ENCODE data around the gene MAPK8. TPM values are rescaled to one million over a fixed set of nuclear protein-coding genes. Genes with fewer than 3 reads are reported as not detected.

MAPK8 gene
- total RNA-seq, 1 donor, result 39.1 TPM

DNA sequence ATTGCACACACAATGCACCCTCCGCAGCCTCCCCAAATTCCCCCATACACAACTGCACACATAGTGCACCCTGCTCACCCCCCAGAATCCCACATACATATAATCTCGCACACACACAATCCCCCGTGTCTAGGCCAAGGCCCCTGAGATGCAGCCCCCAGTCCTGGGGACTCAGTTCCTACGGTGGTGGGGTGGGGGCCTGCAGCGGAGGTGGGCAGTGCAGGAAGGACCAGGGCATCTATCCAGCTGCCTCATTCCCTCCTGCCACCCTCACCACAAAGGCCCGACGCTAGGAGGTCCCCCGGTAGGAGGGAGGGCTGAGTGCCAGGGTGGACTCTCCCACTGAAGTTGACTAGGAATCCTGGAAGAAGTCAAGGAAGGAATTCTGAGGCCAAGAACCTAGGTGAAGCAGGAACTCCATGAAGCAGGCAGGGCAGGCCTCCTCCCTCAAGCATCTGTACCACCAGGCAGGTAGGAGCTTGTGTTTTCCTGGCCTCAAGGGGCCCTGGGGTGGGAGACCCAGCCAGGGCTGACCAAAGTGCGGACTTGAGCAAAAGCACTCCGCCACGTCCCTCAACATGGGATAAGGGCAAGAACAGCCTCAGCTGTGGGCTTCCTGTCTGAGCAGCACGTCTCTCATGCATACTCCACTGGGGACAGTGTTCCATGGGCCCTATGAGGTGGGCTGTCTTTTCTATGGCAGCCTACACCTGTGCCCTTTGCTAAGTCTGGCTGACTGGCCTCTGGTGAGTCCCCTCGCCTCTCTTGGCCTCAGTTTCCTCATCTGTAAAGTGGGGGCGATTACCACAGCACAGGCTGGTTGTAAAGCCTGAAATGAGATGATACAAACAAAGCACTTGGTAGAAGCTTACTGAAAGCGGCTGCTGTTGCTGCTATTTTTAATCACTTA lies 145.7 kb downstream of the MAPK8 start:
- TF ChIP-seq, protein P1, sequence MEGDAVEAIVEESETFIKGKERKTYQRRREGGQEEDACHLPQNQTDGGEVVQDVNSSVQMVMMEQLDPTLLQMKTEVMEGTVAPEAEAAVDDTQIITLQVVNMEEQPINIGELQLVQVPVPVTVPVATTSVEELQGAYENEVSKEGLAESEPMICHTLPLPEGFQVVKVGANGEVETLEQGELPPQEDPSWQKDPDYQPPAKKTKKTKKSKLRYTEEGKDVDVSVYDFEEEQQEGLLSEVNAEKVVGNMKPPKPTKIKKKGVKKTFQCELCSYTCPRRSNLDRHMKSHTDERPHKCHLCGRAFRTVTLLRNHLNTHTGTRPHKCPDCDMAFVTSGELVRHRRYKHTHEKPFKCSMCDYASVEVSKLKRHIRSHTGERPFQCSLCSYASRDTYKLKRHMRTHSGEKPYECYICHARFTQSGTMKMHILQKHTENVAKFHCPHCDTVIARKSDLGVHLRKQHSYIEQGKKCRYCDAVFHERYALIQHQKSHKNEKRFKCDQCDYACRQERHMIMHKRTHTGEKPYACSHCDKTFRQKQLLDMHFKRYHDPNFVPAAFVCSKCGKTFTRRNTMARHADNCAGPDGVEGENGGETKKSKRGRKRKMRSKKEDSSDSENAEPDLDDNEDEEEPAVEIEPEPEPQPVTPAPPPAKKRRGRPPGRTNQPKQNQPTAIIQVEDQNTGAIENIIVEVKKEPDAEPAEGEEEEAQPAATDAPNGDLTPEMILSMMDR (IDR thresholded peaks at IDR 0.05; ENCODE audit: insufficient read depth, low read length), result no peak
- H3K4me3 ChIP-seq (ENCODE audit: low read depth, low read length), result no peak overlapping the region
- DNase-seq (ENCODE audit: low read depth), result no peak

DNA sequence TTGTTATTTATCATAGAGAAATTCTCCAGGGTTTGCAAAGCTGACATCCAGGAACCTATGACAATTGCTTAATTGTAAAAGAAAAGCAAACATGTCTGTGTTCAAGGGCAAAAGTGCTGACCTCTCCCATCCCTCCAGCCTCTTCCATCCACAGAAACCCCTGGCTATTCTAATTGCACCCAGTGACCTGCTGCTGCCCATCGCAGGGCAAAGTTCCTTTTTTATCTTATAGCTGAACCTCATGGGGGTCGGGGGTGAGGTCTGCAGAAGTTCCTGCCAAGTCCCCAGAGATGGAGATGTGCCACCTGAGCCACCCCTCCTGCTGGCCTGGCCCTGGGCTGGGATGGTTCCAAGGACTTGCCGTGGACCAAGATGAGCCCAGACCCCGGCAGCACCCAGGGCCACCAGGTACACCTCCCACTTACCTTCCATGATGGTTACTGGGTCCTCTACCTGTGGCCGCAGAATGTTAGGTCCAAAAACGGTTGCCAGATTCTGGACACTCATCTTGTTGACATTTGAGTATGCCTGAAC lies 146.5 kb downstream of the MAPK8 start:
- TF ChIP-seq, protein P1 (IDR thresholded peaks at IDR 0.05; ENCODE audit: insufficient read depth, low read length), result no peak
- no peak for DNase-seq (ENCODE audit: low read depth)
- no peak overlapping the region for H3K4me3 ChIP-seq (ENCODE audit: low read depth, low read length)

DNA sequence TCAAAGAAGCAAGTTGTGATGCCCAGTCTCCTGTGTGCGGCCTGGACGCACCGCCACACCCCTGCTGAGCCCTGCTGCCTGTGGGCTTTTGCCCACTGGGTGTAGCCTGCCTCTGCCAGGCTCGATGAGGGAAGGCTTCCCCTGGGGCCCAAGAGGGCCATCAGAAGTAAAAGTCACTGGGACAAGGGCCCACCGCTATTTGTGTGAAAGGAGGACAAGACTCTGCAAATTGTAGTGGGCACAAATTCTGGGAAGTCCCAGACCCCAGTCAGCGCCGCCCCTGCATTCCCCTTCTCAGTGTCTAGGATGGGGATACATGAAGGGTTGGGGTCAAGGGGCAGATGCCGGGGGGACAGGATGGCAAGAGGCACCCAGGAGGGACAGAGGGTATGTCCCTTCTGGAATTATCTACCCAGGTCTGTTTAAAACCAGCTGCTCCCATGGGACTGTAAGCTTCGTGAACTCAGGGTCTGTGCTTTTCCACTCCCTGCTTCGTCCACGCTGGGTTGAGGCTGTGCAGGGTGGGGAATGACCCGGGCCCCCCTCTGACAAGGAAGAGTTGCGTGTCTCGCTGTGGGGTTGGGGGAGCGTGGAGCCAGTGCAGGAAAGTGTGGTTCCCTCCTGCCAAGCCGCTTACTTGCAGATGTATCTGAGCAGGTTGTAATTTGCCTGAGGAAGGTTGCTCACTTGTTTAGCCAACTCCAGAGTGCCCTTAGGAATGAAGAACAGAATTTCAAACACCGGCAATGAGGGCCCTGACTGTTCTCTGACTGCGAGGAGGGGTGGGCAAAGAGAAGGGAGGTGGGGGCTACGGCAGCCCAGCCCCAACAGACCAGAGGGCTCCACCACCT lies 147.2 kb downstream of the MAPK8 start:
- TF ChIP-seq, protein P1 (IDR thresholded peaks at IDR 0.05; ENCODE audit: insufficient read depth, low read length), result no peak
- DNase-seq (ENCODE audit: low read depth), result no peak
- H3K4me3 ChIP-seq (ENCODE audit: low read depth, low read length), result no peak overlapping the region

DNA sequence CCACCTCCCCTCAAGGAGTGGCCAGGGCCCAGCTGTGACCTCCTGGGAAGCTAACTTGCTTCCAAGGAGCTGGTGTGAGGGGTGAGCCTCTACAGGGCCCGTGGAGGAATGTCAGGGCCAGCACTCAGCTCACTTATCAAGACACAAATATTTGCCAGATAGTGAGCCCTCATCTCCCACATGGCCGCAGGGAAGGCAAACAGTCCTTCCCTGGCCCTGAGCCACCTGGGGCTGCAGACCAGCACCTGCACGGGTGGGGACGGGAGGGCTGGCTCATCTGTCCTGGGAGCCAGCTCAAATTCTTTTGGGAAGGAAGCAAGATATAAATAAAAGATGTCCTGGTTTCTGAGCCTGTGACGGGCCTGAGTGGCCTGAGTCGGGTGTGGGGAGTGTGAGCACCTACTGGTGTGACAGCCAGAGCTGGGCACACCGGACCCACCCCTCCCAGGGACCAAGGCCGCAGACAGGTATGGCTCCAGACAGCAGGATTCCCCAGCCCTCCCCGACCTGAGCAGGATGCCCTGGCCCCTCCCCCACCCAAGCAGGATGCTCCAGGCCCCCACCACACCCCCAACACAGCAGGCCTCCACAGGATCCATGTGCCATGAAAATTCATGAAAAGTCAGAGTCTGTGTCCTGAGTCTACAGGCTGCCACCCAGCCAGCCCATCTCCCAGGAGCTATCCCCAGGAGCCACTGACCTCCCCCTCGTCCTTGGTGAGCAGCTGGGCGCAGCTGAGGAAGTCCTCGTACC lies 148.0 kb downstream of the MAPK8 start:
- no peak for DNase-seq (ENCODE audit: low read depth)

DNA sequence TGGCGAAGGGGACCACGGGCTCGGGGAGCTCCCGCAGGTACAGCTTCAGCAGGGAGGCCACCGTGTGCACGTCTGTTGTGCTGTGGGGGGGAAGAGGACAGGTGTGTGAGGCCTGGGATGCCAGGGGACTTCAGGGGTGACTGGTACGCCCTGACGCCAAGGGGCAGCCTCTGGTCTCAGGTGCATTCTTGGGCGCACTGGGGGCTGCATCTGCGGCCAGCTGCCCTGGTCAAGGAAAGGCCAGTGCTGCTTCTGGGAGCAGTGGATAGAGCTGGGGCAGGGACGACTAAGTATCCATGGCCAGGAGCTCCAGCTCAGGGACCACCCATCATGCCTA lies 148.5 kb downstream of the MAPK8 start:
- TF ChIP-seq, protein P1 (IDR thresholded peaks at IDR 0.05; ENCODE audit: insufficient read depth, low read length), result no peak
- no peak for DNase-seq (ENCODE audit: low read depth)
- H3K4me3 ChIP-seq (ENCODE audit: low read depth, low read length), result no peak overlapping the region

More for the DNA sequence above, 148.0 kb downstream of the MAPK8 start:
- H3K4me3 ChIP-seq (ENCODE audit: low read depth, low read length), result no peak overlapping the region
- TF ChIP-seq, protein P1 (IDR thresholded peaks at IDR 0.05; ENCODE audit: insufficient read depth, low read length), result no peak

Data from fibroblast of the aortic adventitia (primary cell).